K562 (cell line): ENCODE results near the gene ZBTB2. TPM values are rescaled to one million over a fixed set of nuclear protein-coding genes. Genes with fewer than 3 reads are reported as not detected.

Experiments
- ATAC-seq: fragments of 200-7000 bp; cut with Tn5 transposase; 3 replicates; pipeline ENCODE4 v1.9.1; 2020; ENCODE audit warnings: moderate library complexity
- BruUV-seq: library from RNA; stranded (reverse); fragments of 400-500 nt; replicated peaks from 2 replicates; lab custom pipeline; 2021; lab: Mats Ljungman, UMichigan
- CTCF ChIA-PET: fragments of 300-600 bp; formaldehyde crosslinking; extraction: SDS; loops from one replicate; lab custom pipeline; 2021; ENCODE audit warnings: low intra/inter-chr PET ratio; lab: Yijun Ruan, JAX
- POLR2A ChIA-PET: fragments of 300-600, 350-650 bp; sonication (Branson Sonifier 250); formaldehyde crosslinking; extraction: SDS; loops from one replicate; lab custom pipeline; 2021; ENCODE audit warnings: antibody characterized with exemption, inconsistent platforms; lab: Yijun Ruan, JAX
- DNase-seq, 4 experiments: peaks; one replicate each; pipeline versions ENCODE4 v3.0.0 to v3.0.0-alpha.2; 2011 to 2018; ENCODE audit warnings: low spot score in 3 of 4, mixed read lengths in 3 of 4; ENCODE audit errors: extremely low read depth in 1 of 4
- FAIRE-seq: peaks from 2 replicates; lab custom pipeline; 2011; peaks lifted over from hg19 to GRCh38; lab: Jason Lieb, UNC
- H2AFZ ChIP-seq: 2 replicates; pipeline ENCODE4 v1.6.0; 2011; ENCODE audit warnings: low read depth, low read length, control low read depth, inconsistent platforms
- H3K27ac ChIP-seq: fragments of 200-600 bp; 3 replicates; pipeline ENCODE4 v1.8.0; 2011; ENCODE audit warnings: low read depth, mild to moderate bottlenecking, control low read depth, inconsistent platforms, low read length, moderate library complexity, mixed read lengths; ENCODE audit errors: extremely low read depth
- H3K27me3 ChIP-seq, 2 experiments: fragments of 300-600 bp in 1 of 2; 2 replicates in 1 of 2; 3 replicates in 1 of 2; pipeline versions ENCODE4 v1.6.0 to v1.8.0; 2011; ENCODE audit warnings: inconsistent platforms in 2 of 2, low read length in 2 of 2, mild to moderate bottlenecking in 1 of 2, mixed read lengths in 1 of 2, moderate library complexity in 1 of 2; ENCODE audit not compliant: control insufficient read depth in 2 of 2, insufficient read depth in 2 of 2
- H3K36me3 ChIP-seq: fragments of 300-600 bp; 3 replicates; pipeline ENCODE4 v1.8.0; 2011; ENCODE audit warnings: mild to moderate bottlenecking, low read length, inconsistent platforms; ENCODE audit not compliant: control insufficient read depth, insufficient read depth
- H3K4me1 ChIP-seq, 2 experiments: fragments of 200-600 bp in 1 of 2; replicated peaks in 1 of 2; 2 replicates in 1 of 2; 3 replicates in 1 of 2; pipeline versions ENCODE4 v1.5.1 to v1.8.0; 2011; ENCODE audit warnings: inconsistent platforms in 2 of 2, low read length in 2 of 2, mild to moderate bottlenecking in 1 of 2, mixed read lengths in 1 of 2, moderate library complexity in 1 of 2; ENCODE audit not compliant: control insufficient read depth in 2 of 2, insufficient read depth in 2 of 2
- H3K4me2 ChIP-seq: 2 replicates; pipeline ENCODE4 v1.6.1; 2011; ENCODE audit warnings: low read length, control low read depth, inconsistent platforms, mixed read lengths; ENCODE audit not compliant: insufficient read depth
- H3K4me3 ChIP-seq: fragments of 200-600 bp; sonication (generic), shearing (Covaris generic); 2 replicates; pipeline ENCODE4 v1.5.1; 2016; ENCODE audit warnings: control low read depth, inconsistent platforms
- H3K79me2 ChIP-seq: fragments of 200-600 bp; 3 replicates; pipeline ENCODE4 v1.8.0; 2011; ENCODE audit warnings: low read length, inconsistent platforms; ENCODE audit not compliant: control insufficient read depth, insufficient read depth
- H3K9ac ChIP-seq, 2 experiments: 2 replicates each; pipeline versions ENCODE4 v1.6.0 to v1.6.1; 2011; ENCODE audit warnings: low read depth in 2 of 2, low read length in 2 of 2, control low read depth in 1 of 2, inconsistent platforms in 1 of 2, mild to moderate bottlenecking in 1 of 2, mixed read lengths in 1 of 2; ENCODE audit not compliant: insufficient read depth in 1 of 2
- H3K9me1 ChIP-seq: one replicate; pipeline ENCODE4 v1.6.0; 2011; ENCODE audit warnings: inconsistent platforms, mild to moderate bottlenecking, low read length, moderate library complexity; ENCODE audit not compliant: control insufficient read depth, insufficient read depth
- H3K9me3 ChIP-seq: replicated peaks from 2 replicates; pipeline ENCODE4 v1.5.1; 2011; ENCODE audit warnings: low read depth, low read length, inconsistent platforms; ENCODE audit not compliant: control insufficient read depth, insufficient read depth
- H4K20me1 ChIP-seq: replicated peaks from 2 replicates; pipeline ENCODE4 v1.6.1; 2011; ENCODE audit warnings: low read length, inconsistent platforms, mixed read lengths; ENCODE audit not compliant: control insufficient read depth, insufficient read depth
- CHCHD3 ChIP-seq: fragments of 250-450 bp; sonication (Bioruptor Pico); IDR thresholded peaks from 2 replicates; pipeline ENCODE4 v2.1.2; 2022; ENCODE audit warnings: mild to moderate bottlenecking
- CLOCK ChIP-seq: fragments of 250-450 bp; sonication (Bioruptor Pico); IDR thresholded peaks from 2 replicates; pipeline ENCODE4 v1.4.0; 2020; ENCODE audit warnings: mild to moderate bottlenecking, moderate library complexity, borderline replicate concordance
- CSDE1 ChIP-seq, 2 experiments: fragments of 450-650 bp; IDR thresholded peaks; 2 replicates each; pipeline ENCODE4 v1.6.1; 2016; ENCODE audit warnings: mild to moderate bottlenecking in 1 of 2
- FOXA1 ChIP-seq: fragments of 450-650 bp; IDR thresholded peaks from 2 replicates; pipeline ENCODE4 v1.6.1; 2016; ENCODE audit warnings: mild to moderate bottlenecking, borderline replicate concordance
- MTF1 ChIP-seq: fragments of 250-450 bp; sonication (Bioruptor Pico); IDR thresholded peaks from 2 replicates; pipeline ENCODE4 v1.9.0; 2021; ENCODE audit warnings: moderate library complexity, mild to moderate bottlenecking, inconsistent platforms, borderline replicate concordance
- MYBL2 ChIP-seq, 2 experiments: fragments of 450-650 bp in 1 of 2; sonication (generic) in 1 of 2; formaldehyde crosslinking in 1 of 2; IDR thresholded peaks; 2 replicates each; pipeline versions ENCODE4 v1.6.1 to v1.8.1; 2017 to 2022; ENCODE audit warnings: borderline replicate concordance in 1 of 2, inconsistent platforms in 1 of 2, low read depth in 1 of 2, mild to moderate bottlenecking in 1 of 2, missing genetic modification reagents in 1 of 2, moderate library complexity in 1 of 2
- NCOA6 ChIP-seq: fragments of 450-650 bp; IDR thresholded peaks from 2 replicates; pipeline ENCODE4 v1.6.1; 2017; ENCODE audit warnings: mild to moderate bottlenecking
- NEUROD1 ChIP-seq: fragments of 150-350 bp; IDR thresholded peaks from 2 replicates; pipeline ENCODE4 v1.6.1; 2014; ENCODE audit warnings: borderline replicate concordance, low read length, low read depth; ENCODE audit not compliant: partially characterized antibody
- PHB2 ChIP-seq: fragments of 450-650 bp; IDR thresholded peaks from 2 replicates; pipeline ENCODE4 v1.6.1; 2017; ENCODE audit warnings: low read depth
- PHF21A ChIP-seq: fragments of 450-650 bp; IDR thresholded peaks from 2 replicates; pipeline ENCODE4 v1.6.1; 2017; ENCODE audit warnings: low read depth, borderline replicate concordance
- RB1 ChIP-seq: fragments of 450-650 bp; IDR thresholded peaks from 2 replicates; pipeline ENCODE4 v1.6.1; 2017; ENCODE audit warnings: low read depth, mild to moderate bottlenecking
- SIN3B ChIP-seq: fragments of 450-650 bp; IDR thresholded peaks from 2 replicates; pipeline ENCODE4 v1.6.1; 2017; ENCODE audit warnings: low read depth, mild to moderate bottlenecking, moderate library complexity
- SMAD4 ChIP-seq: fragments of 250-450 bp; sonication (Bioruptor Pico); conservative IDR thresholded peaks from 2 replicates; pipeline ENCODE4 v1.8.0; 2021; ENCODE audit warnings: inconsistent platforms, mild to moderate bottlenecking, moderate library complexity
- SNAPC5 ChIP-seq: fragments of 250-450 bp; sonication (Bioruptor Pico); IDR thresholded peaks from 2 replicates; pipeline ENCODE4 v1.8.0; 2021; ENCODE audit warnings: moderate library complexity, mild to moderate bottlenecking, inconsistent platforms
- STAT5B ChIP-seq: fragments of 250-450 bp; sonication (Bioruptor Pico); IDR thresholded peaks from 2 replicates; pipeline ENCODE4 v1.8.0; 2021; ENCODE audit warnings: mild to moderate bottlenecking, inconsistent platforms
- TOE1 ChIP-seq, 2 experiments: fragments of 450-650 bp in 1 of 2; sonication (generic) in 1 of 2; formaldehyde crosslinking in 1 of 2; IDR thresholded peaks; 2 replicates each; pipeline versions ENCODE4 v1.7.1 to v1.8.0; 2016 to 2022; ENCODE audit warnings: borderline replicate concordance in 2 of 2, mild to moderate bottlenecking in 2 of 2, antibody characterized with exemption in 1 of 2, inconsistent platforms in 1 of 2, low read depth in 1 of 2, missing genetic modification reagents in 1 of 2, moderate library complexity in 1 of 2
- ZC3H4 ChIP-seq: sonication (generic); formaldehyde crosslinking; IDR thresholded peaks from 2 replicates; pipeline ENCODE4 v1.9.0; 2021; ENCODE audit warnings: missing genetic modification reagents, borderline replicate concordance
- ZFPM2 ChIP-seq: fragments of 250-450 bp; sonication (Bioruptor Pico); IDR thresholded peaks from 2 replicates; pipeline ENCODE4 v1.5.1; 2022; ENCODE audit warnings: mild to moderate bottlenecking
- ZNF449 ChIP-seq: fragments of 250-450 bp; sonication (Bioruptor Pico); IDR thresholded peaks from 2 replicates; pipeline ENCODE4 v1.8.0; 2022; ENCODE audit warnings: moderate library complexity, mild to moderate bottlenecking, inconsistent platforms
- WGBS: fragments of 100-300 bp; shearing (Covaris generic); methylation state at CpG from one replicate; pipeline ENCODE4 v1.1.6; 2016; ENCODE audit warnings: low coverage, mixed read lengths; ENCODE audit not compliant: insufficient coverage; ENCODE audit errors: missing lambda C conversion rate; 5-methylcytosine and 5-hydroxymethylcytosine counted together
- in situ Hi-C: fragments of 300-500 bp; cut with MboI; formaldehyde crosslinking; loops from 4 replicates; pipeline ENCODE4 v1.15.0; 2018; ENCODE audit warnings: inconsistent platforms, mixed read lengths
- intact Hi-C: fragments of 100-400 bp; cut with micrococcal nuclease; formaldehyde crosslinking; loops from 2 replicates; pipeline ENCODE4 v1.14.2; 2022
- polyA plus RNA-seq, 8 experiments: library from polyadenylated mRNA; depleted of rRNA in 4 of 8; stranded (reverse) in 5 of 8; unstranded in 3 of 8; fragments of >200 nt; fragmentation: Nextera tagmentation in 2 of 8; fragmentation: Illumina TruSeq in 1 of 8; extraction: Ambion mirVana in 2 of 8; extraction: Trizol in 1 of 8; gene quantifications; 2 replicates each; pipeline versions ENCODE4 v1.2.1 to v1.2.3, GENCODE V29; 2011 to 2014; ENCODE audit warnings: inconsistent platforms in 1 of 8, missing spikeins in 1 of 8
- total RNA-seq, 7 experiments: library from RNA; depleted of rRNA in 6 of 7; stranded (reverse); fragments of >200 nt in 6 of 7; fragmentation: Illumina TruSeq in 2 of 7; extraction: Trizol in 2 of 7; gene quantifications; 2 replicates each; pipeline versions ENCODE4 v1.2.1 to v1.2.3, GENCODE V29; 2011 to 2021; ENCODE audit warnings: low replicate concordance in 1 of 7

Gene ZBTB2
- total and polyA plus RNA-seq, 9 of the 15 experiments (the other 6 are each of a cell fraction or from before 2014, with no cell fraction given), result 5.1 to 26.2 (median 16.4) TPM

GRCh38 chr6:151320140-151320539 is 71.2 kb downstream of the ZBTB2 start:
- under 1% methylated on average over 7 of the region's 7 CpGs for whole genome bisulfite sequencing
- intact Hi-C loops (loop anchor here (5.0 to 10.0 kb wide), 2 partner anchors 153 to 205 kb away; no protein-coding TSS in a partner anchor), in situ Hi-C loops (no loop called here)
- Histone ChIP-seq H3K4me1 (no peaks in the 10 kb centered on the region; a peak in 2 of 5 replicates), H3K27me3 (peaks cover 26 to 48% of the 10 kb centered on the region in 2 experiments; a peak in 4 of 5 replicates), H3K4me2 (no peak overlapping the region), H3K79me2 (no peaks in the 10 kb centered on the region), H3K9ac (no peak overlapping the region), H3K36me3 (no peaks in the 10 kb centered on the region), H2AFZ (no peak overlapping the region), H3K27ac (no peak overlapping the region), H3K9me3 (no peaks in the 10 kb centered on the region), H3K9me1 (no peaks in the 10 kb centered on the region), H3K4me3 (no peak overlapping the region), H4K20me1 (no peaks in the 10 kb centered on the region)
- CTCF ChIA-PET, result no interaction called here
- no TSS peak for BruUV-seq
- POLR2A ChIA-PET, result no interaction called here
- no peak for ATAC-seq
- DNase-seq, result no peak
- FAIRE-seq, result no peak
- no peak for TF ChIP-seq SIN3B
- no peak for TF ChIP-seq MYBL2 (IDR thresholded peaks at IDR 0.05; ENCODE audit: low read depth)
- no peak for TF ChIP-seq MYBL2 (CRISPR knock-in tag; IDR thresholded peaks at IDR 0.05; ENCODE audit: borderline replicate concordance)
- no peak for TF ChIP-seq TOE1 (IDR thresholded peaks at IDR 0.05; ENCODE audit: borderline replicate concordance)
- no peak for TF ChIP-seq TOE1 (CRISPR knock-in tag; IDR thresholded peaks at IDR 0.05; ENCODE audit: borderline replicate concordance, low read depth)
- no peak for TF ChIP-seq RB1
- TF ChIP-seq PHB2, result no peak
- no peak for TF ChIP-seq CSDE1 (IDR thresholded peaks at IDR 0.05)
- no peak for TF ChIP-seq NEUROD1
- TF ChIP-seq ZNF449 (CRISPR knock-in tag), result no peak
- TF ChIP-seq NCOA6, result no peak
- no peak for TF ChIP-seq ZC3H4
- TF ChIP-seq FOXA1, result no peak
- TF ChIP-seq CHCHD3 (CRISPR knock-in tag), result no peak
- TF ChIP-seq ZFPM2 (CRISPR knock-in tag), result no peak
- TF ChIP-seq MTF1 (CRISPR knock-in tag), result no peak
- TF ChIP-seq CLOCK (CRISPR knock-in tag), result no peak
- no peak for TF ChIP-seq STAT5B (CRISPR knock-in tag)
- no peak for TF ChIP-seq SNAPC5 (CRISPR knock-in tag)
- no peak for TF ChIP-seq PHF21A
- no peak for TF ChIP-seq SMAD4 (CRISPR knock-in tag)
